DOHH2 (cell line): ENCODE results near the gene XRCC3.

Source experiments
- H3F3A ChIP-seq: fragments of 200-600 bp; sonication (generic), shearing (Covaris generic); 2 replicates; pipeline ENCODE4 v1.6.0; 2016; ENCODE audit warnings: antibody characterized with exemption, mild to moderate bottlenecking; ENCODE audit not compliant: control insufficient read depth, insufficient read depth
- H3K27ac ChIP-seq: fragments of 200-600 bp; sonication (generic); 2 replicates; pipeline ENCODE4 v1.5.1; 2014; ENCODE audit warnings: low read depth, mild to moderate bottlenecking, low read length, moderate library complexity
- H3K27me3 ChIP-seq: fragments of 200-600 bp; sonication (generic); 2 replicates; pipeline ENCODE4 v1.6.1; 2014; ENCODE audit warnings: mild to moderate bottlenecking, low read length, mixed read lengths; ENCODE audit not compliant: control insufficient read depth
- H3K36me3 ChIP-seq: fragments of 200-600 bp; sonication (generic); 2 replicates; pipeline ENCODE4 v1.6.1; 2014; ENCODE audit warnings: mild to moderate bottlenecking, low read length, moderate library complexity, mixed read lengths; ENCODE audit not compliant: control insufficient read depth
- H3K4me1 ChIP-seq: fragments of 200-600 bp; sonication (generic); 2 replicates; pipeline ENCODE4 v1.6.1; 2014; ENCODE audit warnings: mild to moderate bottlenecking, low read length, mixed read lengths; ENCODE audit not compliant: control insufficient read depth
- H3K4me2 ChIP-seq: fragments of 200-600 bp; sonication (generic); 2 replicates; pipeline ENCODE4 v1.6.0; 2014; ENCODE audit warnings: mild to moderate bottlenecking, low read length, moderate library complexity
- H3K4me3 ChIP-seq: fragments of 200-600 bp; sonication (generic); 2 replicates; pipeline ENCODE4 v1.5.1; 2014; ENCODE audit warnings: mild to moderate bottlenecking, low read length, mixed read lengths
- H3K79me2 ChIP-seq: fragments of 200-600 bp; sonication (generic); 2 replicates; pipeline ENCODE4 v1.6.1; 2014; ENCODE audit warnings: mild to moderate bottlenecking, low read length, mixed read lengths; ENCODE audit not compliant: control insufficient read depth
- H3K9me2 ChIP-seq: fragments of 200-600 bp; sonication (generic); replicated peaks from 2 replicates; pipeline ENCODE4 v1.6.1; 2014; ENCODE audit warnings: mild to moderate bottlenecking, low read length, mixed read lengths; ENCODE audit not compliant: control insufficient read depth
- H3K9me3 ChIP-seq: fragments of 200-600 bp; sonication (generic); 2 replicates; pipeline ENCODE4 v1.6.1; 2014; ENCODE audit warnings: antibody characterized with exemption, low read length, mixed read lengths; ENCODE audit not compliant: control insufficient read depth, insufficient read depth
- H4K20me1 ChIP-seq: fragments of 200-600 bp; sonication (generic); 2 replicates; pipeline ENCODE4 v1.6.0; 2014; ENCODE audit warnings: low read depth, mild to moderate bottlenecking, antibody characterized with exemption, low read length, moderate library complexity; ENCODE audit not compliant: control insufficient read depth, insufficient read depth
- CTCF ChIP-seq: fragments of 200-600 bp; sonication (generic); IDR thresholded peaks from one replicate; pipeline ENCODE4 v1.5.1; 2014; ENCODE audit warnings: antibody characterized with exemption, mild to moderate bottlenecking, low read depth, low read length; ENCODE audit not compliant: poor library complexity, severe bottlenecking
- EZH2phosphoT487 ChIP-seq: fragments of 200-600 bp; sonication (generic); IDR thresholded peaks from 2 replicates; pipeline ENCODE4 v1.6.1; 2017; ENCODE audit warnings: borderline replicate concordance, mild to moderate bottlenecking, antibody characterized with exemption, low read length, moderate library complexity, mixed read lengths

Gene XRCC3

GRCh38 chr14:103729496-103730448 is 14.5 kb upstream of the XRCC3 start:
- Histone ChIP-seq H3K27me3 (no peaks in the 10 kb centered on the region), H4K20me1 (no peaks in the 10 kb centered on the region), H3F3A (no peaks in the 10 kb centered on the region), H3K4me2 (no peak overlapping the region), H3K9me2 (no peaks in the 10 kb centered on the region), H3K9me3 (no peaks in the 10 kb centered on the region), H3K4me1 (no peaks in the 10 kb centered on the region), H3K36me3 (peaks cover 26% of the 10 kb centered on the region), H3K79me2 (no peaks in the 10 kb centered on the region), H3K27ac (no peak overlapping the region), H3K4me3 (no peak overlapping the region)
- TF ChIP-seq CTCF (no peak), EZH2phosphoT487 (no peak)

GRCh38 chr14:103728721-103729120 is 13.5 kb upstream of the XRCC3 start:
- Histone ChIP-seq H3K9me2 (no peaks in the 10 kb centered on the region), H3K9me3 (no peaks in the 10 kb centered on the region), H3K27me3 (no peaks in the 10 kb centered on the region), H3F3A (no peaks in the 10 kb centered on the region), H3K4me3 (no peak overlapping the region), H3K36me3 (peaks cover 25% of the 10 kb centered on the region), H3K79me2 (peaks cover 4% of the 10 kb centered on the region; the same call in 1 of the 2 replicates), H3K4me1 (no peaks in the 10 kb centered on the region), H4K20me1 (no peaks in the 10 kb centered on the region), H3K27ac (no peak overlapping the region), H3K4me2 (no peak overlapping the region)
- TF ChIP-seq EZH2phosphoT487 (no peak), CTCF (no peak)

- no peaks in the 10 kb centered on the region for H3K9me3 ChIP-seq
- H3K79me2 ChIP-seq, result peaks cover 6% of the 10 kb centered on the region; the same call in 1 of the 2 replicates
- H3K9me2 ChIP-seq, result no peaks in the 10 kb centered on the region
- no peaks in the 10 kb centered on the region for H3K4me1 ChIP-seq
- no peaks in the 10 kb centered on the region for H3F3A ChIP-seq
- H3K27ac ChIP-seq, result no peak overlapping the region
- no peak for TF ChIP-seq CTCF
- no peak for TF ChIP-seq EZH2phosphoT487
- H3K36me3 ChIP-seq, result peaks cover 19% of the 10 kb centered on the region
- H3K27me3 ChIP-seq, result no peaks in the 10 kb centered on the region
- no peak overlapping the region for H3K4me3 ChIP-seq
- no peaks in the 10 kb centered on the region for H4K20me1 ChIP-seq
- no peak overlapping the region for H3K4me2 ChIP-seq
Observed at GRCh38 chr14:103728141-103728540, 12.9 kb upstream of the XRCC3 start.
